NB4 (cell line): ENCODE measurements around the gene SV2B.

ENCODE experiments used
- DNase-seq: peaks from one replicate; pipeline ENCODE4 v3.0.0; 2010; ENCODE audit warnings: low read depth
- H3K4me3 ChIP-seq: one replicate; pipeline ENCODE4 v1.5.1; 2011; ENCODE audit warnings: mild to moderate bottlenecking, low read depth, low read length, moderate library complexity
- MYC ChIP-seq: IDR thresholded peaks from 2 replicates; pipeline ENCODE4 v1.6.1; 2011; ENCODE audit warnings: low read depth, low read length
- POLR2A ChIP-seq: IDR thresholded peaks from 2 replicates; pipeline ENCODE4 v1.6.1; 2011; ENCODE audit warnings: mild to moderate bottlenecking; ENCODE audit not compliant: insufficient read length; ENCODE audit errors: extremely low read depth
- TF ChIP-seq, protein P1 (sequence below): IDR thresholded peaks from 2 replicates; pipeline ENCODE4 v1.6.1; 2011; ENCODE audit warnings: low read depth, low read length
- TF ChIP-seq, protein P2 (sequence below): IDR thresholded peaks from one replicate; pipeline ENCODE4 v1.5.1; 2012; ENCODE audit warnings: low read depth, low read length

SV2B gene

GRCh38 chr15:91108421-91108820 is 8.4 kb downstream of the SV2B start:
- no peak overlapping the region for H3K4me3 ChIP-seq
- TF ChIP-seq, protein P1, sequence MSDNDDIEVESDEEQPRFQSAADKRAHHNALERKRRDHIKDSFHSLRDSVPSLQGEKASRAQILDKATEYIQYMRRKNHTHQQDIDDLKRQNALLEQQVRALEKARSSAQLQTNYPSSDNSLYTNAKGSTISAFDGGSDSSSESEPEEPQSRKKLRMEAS: no peak
- TF ChIP-seq MYC: no peak
- TF ChIP-seq POLR2A: no peak
- TF ChIP-seq, protein P2, sequence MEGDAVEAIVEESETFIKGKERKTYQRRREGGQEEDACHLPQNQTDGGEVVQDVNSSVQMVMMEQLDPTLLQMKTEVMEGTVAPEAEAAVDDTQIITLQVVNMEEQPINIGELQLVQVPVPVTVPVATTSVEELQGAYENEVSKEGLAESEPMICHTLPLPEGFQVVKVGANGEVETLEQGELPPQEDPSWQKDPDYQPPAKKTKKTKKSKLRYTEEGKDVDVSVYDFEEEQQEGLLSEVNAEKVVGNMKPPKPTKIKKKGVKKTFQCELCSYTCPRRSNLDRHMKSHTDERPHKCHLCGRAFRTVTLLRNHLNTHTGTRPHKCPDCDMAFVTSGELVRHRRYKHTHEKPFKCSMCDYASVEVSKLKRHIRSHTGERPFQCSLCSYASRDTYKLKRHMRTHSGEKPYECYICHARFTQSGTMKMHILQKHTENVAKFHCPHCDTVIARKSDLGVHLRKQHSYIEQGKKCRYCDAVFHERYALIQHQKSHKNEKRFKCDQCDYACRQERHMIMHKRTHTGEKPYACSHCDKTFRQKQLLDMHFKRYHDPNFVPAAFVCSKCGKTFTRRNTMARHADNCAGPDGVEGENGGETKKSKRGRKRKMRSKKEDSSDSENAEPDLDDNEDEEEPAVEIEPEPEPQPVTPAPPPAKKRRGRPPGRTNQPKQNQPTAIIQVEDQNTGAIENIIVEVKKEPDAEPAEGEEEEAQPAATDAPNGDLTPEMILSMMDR: no peak
- no peak for DNase-seq

- no peak for DNase-seq
- TF ChIP-seq, protein P1: no peak
- TF ChIP-seq, protein P2: no peak
- no peak overlapping the region for H3K4me3 ChIP-seq
Observed at GRCh38 chr15:91109885-91110284, 9.8 kb downstream of the SV2B start.

- DNase-seq: no peak
- H3K4me3 ChIP-seq: no peak overlapping the region
- TF ChIP-seq, protein P1: no peak
- TF ChIP-seq POLR2A (no peak), MYC (no peak)
- TF ChIP-seq, protein P2: no peak
Observed at GRCh38 chr15:91110407-91110806, 10.3 kb downstream of the SV2B start.

GRCh38 chr15:91113030-91113429 is 13.0 kb downstream of the SV2B start:
- no peak for TF ChIP-seq MYC
- TF ChIP-seq, protein P1: no peak
- TF ChIP-seq POLR2A: no peak
- TF ChIP-seq, protein P2: no peak
- no peak for DNase-seq

DNA sequence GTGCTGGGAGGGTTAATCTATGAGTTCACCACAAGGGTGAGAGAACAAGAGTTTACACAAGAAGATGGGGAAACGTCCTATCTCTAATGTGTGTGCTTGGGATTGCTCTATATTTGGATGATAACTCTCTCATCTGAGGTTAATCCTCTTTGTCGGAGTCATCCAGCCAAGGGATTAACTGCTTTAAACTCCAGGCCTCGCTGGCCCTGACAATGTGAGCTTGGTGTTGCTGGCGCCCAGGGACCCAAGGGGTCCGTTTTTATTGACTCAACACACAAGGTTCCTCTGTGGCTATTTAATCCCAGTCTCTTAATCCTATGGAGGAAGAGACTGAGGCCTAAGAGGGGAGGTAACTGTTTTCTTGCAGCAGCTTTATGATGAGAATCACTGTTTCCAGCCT is 14.2 kb downstream of the SV2B start:
- DNase-seq: no peak
- no peak overlapping the region for H3K4me3 ChIP-seq
- TF ChIP-seq, protein P2: no peak
- no peak for TF ChIP-seq MYC
- no peak for TF ChIP-seq POLR2A
- TF ChIP-seq, protein P1: no peak

More at GRCh38 chr15:91113030-91113429, 13.0 kb downstream of the SV2B start:
- no peak overlapping the region for H3K4me3 ChIP-seq
